ENCODE data around the gene NUAK2.

Gene NUAK2

GRCh38 chr1:205279986-205280385 lies 41.6 kb downstream of the NUAK2 start (continued):
- no peak for TF ChIP-seq ZBTB10 (tag by site-specific recombination; IDR thresholded peaks at IDR 0.05)

- Histone ChIP-seq H3K36me3 (ENCODE audit: control insufficient read depth in 2 of 2, insufficient read depth in 1 of 2, low read length in 2 of 2) (peaks cover 0 to 5% of the 10 kb centered on the region in 2 experiments; a peak in 1 of 3 replicates), H3K4me1 (ENCODE audit: control insufficient read depth, insufficient read depth, low read length) (no peaks in the 10 kb centered on the region), H3K9me3 (ENCODE audit: control insufficient read depth, insufficient read depth, low read depth, low read length) (no peaks in the 10 kb centered on the region), H3K4me3 (ENCODE audit: low read depth, low read length) (no peak overlapping the region), H3K27ac (ENCODE audit: extremely low read depth, low read depth, low read length) (no peak overlapping the region)
- TF ChIP-seq ZNF19 (tag by site-specific recombination; IDR thresholded peaks at IDR 0.05; ENCODE audit: low read depth), result no peak
- no peak for TF ChIP-seq ZNF184 (tag by site-specific recombination; IDR thresholded peaks at IDR 0.05)
- no peak for TF ChIP-seq ZNF792 (tag by site-specific recombination; IDR thresholded peaks at IDR 0.05)
- no peak for TF ChIP-seq ZNF223 (tag by site-specific recombination; IDR thresholded peaks at IDR 0.05)
- TF ChIP-seq ZBTB21 (tag by site-specific recombination; IDR thresholded peaks at IDR 0.05), result no peak
- no peak for TF ChIP-seq TSHZ1 (tag by site-specific recombination; IDR thresholded peaks at IDR 0.05; ENCODE audit: borderline replicate concordance)
- no peak for TF ChIP-seq SP7 (tag by site-specific recombination; IDR thresholded peaks at IDR 0.05)
- ChIA-PET POLR2A (no interaction called here), CTCF (interaction anchor here (0.6 to 11.8 kb wide), 7 partner anchors 11 to 381 kb away, joined by 3 to 669 read pairs (median 3); partner anchors contain the start of gene NUAK2)
Measured at GRCh38 chr1:205276689-205277065, 44.9 kb downstream of the NUAK2 start.

- H3K27ac ChIP-seq (ENCODE audit: extremely low read depth, low read depth, low read length), result no peak overlapping the region
- TF ChIP-seq ZFP41 (tag by site-specific recombination; IDR thresholded peaks at IDR 0.05; ENCODE audit: borderline replicate concordance), result no peak
- no peak for TF ChIP-seq ZFP37 (tag by site-specific recombination; IDR thresholded peaks at IDR 0.05)
Measured at GRCh38 chr1:205275916-205276688, 45.4 kb downstream of the NUAK2 start.

GRCh38 chr1:205275133-205275532 lies 46.4 kb downstream of the NUAK2 start:
- TF ChIP-seq ZNF211 (tag by site-specific recombination; IDR thresholded peaks at IDR 0.05; ENCODE audit: low read depth) (no peak), ZNF2 (tag by site-specific recombination; IDR thresholded peaks at IDR 0.05) (no peak), SP7 (tag by site-specific recombination; IDR thresholded peaks at IDR 0.05) (no peak), HIC1 (tag by site-specific recombination; IDR thresholded peaks at IDR 0.05) (peak; percentile 38; the same call in 1 of the 2 replicates), KLF9 (tag by site-specific recombination; IDR thresholded peaks at IDR 0.05; ENCODE audit: low read depth) (no peak), KLF7 (tag by site-specific recombination; IDR thresholded peaks at IDR 0.05; ENCODE audit: borderline replicate concordance) (no peak), ZSCAN18 (tag by site-specific recombination; IDR thresholded peaks at IDR 0.05) (no peak)
- H3K27ac ChIP-seq (ENCODE audit: extremely low read depth, low read depth, low read length), result no peak overlapping the region
- no peak overlapping the region for H3K4me3 ChIP-seq (ENCODE audit: low read depth, low read length)
- H3K9me3 ChIP-seq (ENCODE audit: control insufficient read depth, insufficient read depth, low read depth, low read length), result no peaks in the 10 kb centered on the region
- ChIA-PET POLR2A (interaction anchor here (0.6 to 2.7 kb wide), 4 partner anchors 26 to 50 kb away, joined by 3 to 10 read pairs (median 4); partner anchors contain the start of gene NUAK2), CTCF (interaction anchor here (0.6 to 11.8 kb wide), 8 partner anchors 8 to 212 kb away, joined by 3 to 669 read pairs (median 17); partner anchors contain the start of gene NUAK2)
- no peaks in the 10 kb centered on the region for H3K4me1 ChIP-seq (ENCODE audit: control insufficient read depth, insufficient read depth, low read length)
- H3K36me3 ChIP-seq (ENCODE audit: control insufficient read depth in 2 of 2, insufficient read depth in 1 of 2, low read length in 2 of 2), result peaks cover 0 to 12% of the 10 kb centered on the region in 2 experiments; a peak in 1 of 3 replicates

More at GRCh38 chr1:205275916-205276688, 45.4 kb downstream of the NUAK2 start:
- Histone ChIP-seq H3K36me3 (ENCODE audit: control insufficient read depth in 2 of 2, insufficient read depth in 1 of 2, low read length in 2 of 2) (peaks cover 0 to 10% of the 10 kb centered on the region in 2 experiments; a peak in 1 of 3 replicates), H3K9me3 (ENCODE audit: control insufficient read depth, insufficient read depth, low read depth, low read length) (no peaks in the 10 kb centered on the region), H3K4me1 (ENCODE audit: control insufficient read depth, insufficient read depth, low read length) (no peaks in the 10 kb centered on the region), H3K4me3 (ENCODE audit: low read depth, low read length) (no peak overlapping the region)
- POLR2A ChIA-PET, result interaction anchor here (0.9 kb wide), 1 partner anchor 49 kb away, joined by 4 read pairs; no protein-coding TSS in a partner anchor
- CTCF ChIA-PET, result interaction anchor here (0.6 to 11.8 kb wide), 10 partner anchors 7 to 382 kb away, joined by 3 to 669 read pairs (median 4); partner anchors contain the start of gene NUAK2
